Measurements from ENCODE around the gene B4GALNT3.

- TF ChIP-seq EZH2 (IDR thresholded peaks at IDR 0.05) (no peak), POLR2AphosphoS5 (IDR thresholded peaks at IDR 0.05; ENCODE audit: borderline replicate concordance, low read depth, low read length) (no peak)
Observed at GRCh38 chr12:608413-608812, 148.7 kb downstream of the B4GALNT3 start.

All from SK-N-MC (cell line).